ENCODE measurements around the gene NEO1. TPM values are rescaled to one million over a fixed set of nuclear protein-coding genes. Genes with fewer than 3 reads are reported as not detected.

The NEO1 gene
- total and polyA plus RNA-seq, 5 donors, result 7.5 to 17.2 (median 15.6) TPM

DNA sequence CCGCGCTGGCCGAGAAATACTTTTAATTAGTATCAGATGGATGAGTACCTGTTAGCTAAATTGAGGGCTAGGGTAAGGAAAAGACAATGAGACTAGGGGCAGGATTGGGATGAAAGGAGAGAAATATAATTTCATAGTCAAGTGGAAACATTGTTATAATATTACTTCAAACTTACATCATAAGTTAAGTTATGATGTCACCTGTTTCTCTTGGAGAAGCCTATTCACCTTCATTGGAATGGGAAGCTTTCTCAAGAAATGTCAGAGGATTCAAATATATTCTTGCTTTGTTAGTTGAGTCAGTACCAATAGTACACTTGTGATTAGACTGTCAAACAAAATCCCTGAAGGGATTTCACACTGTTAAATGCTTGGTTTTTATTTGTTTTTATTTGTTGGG lies 116.2 kb downstream of the NEO1 start:
- intact Hi-C loops (cut with DNase I), result no loop called here
- H3K27ac ChIP-seq (ENCODE audit: low read length), result no peak overlapping the region
- no peak for ATAC-seq
- WGBS, result over 99% methylated on average over 3 of the region's 3 CpGs
- no peak overlapping the region for H3K4me3 ChIP-seq (ENCODE audit: low read length)
- DNase-seq, result no peak
- H3K9me3 ChIP-seq (ENCODE audit: control insufficient read depth, low read length), result no peaks in the 10 kb centered on the region
- H3K27me3 ChIP-seq (ENCODE audit: control insufficient read depth, insufficient read depth), result no peaks in the 10 kb centered on the region
- no peaks in the 10 kb centered on the region for H3K4me1 ChIP-seq (ENCODE audit: control insufficient read depth, insufficient read depth, low read length)

GRCh38 chr15:73171711-73172110 lies 119.4 kb downstream of the NEO1 start:
- no peak for ATAC-seq
- intact Hi-C loops (cut with DNase I), result no loop called here
- no peaks in the 10 kb centered on the region for H3K9me3 ChIP-seq (ENCODE audit: control insufficient read depth, low read length)
- DNase-seq, result no peak
- H3K27ac ChIP-seq (ENCODE audit: low read length), result no peak overlapping the region
- no peaks in the 10 kb centered on the region for H3K4me1 ChIP-seq (ENCODE audit: control insufficient read depth, insufficient read depth, low read length)
- WGBS, result 93% methylated on average over 9 of the region's 9 CpGs
- H3K4me3 ChIP-seq (ENCODE audit: low read length), result no peak overlapping the region
- H3K27me3 ChIP-seq (ENCODE audit: control insufficient read depth, insufficient read depth), result no peaks in the 10 kb centered on the region

DNA sequence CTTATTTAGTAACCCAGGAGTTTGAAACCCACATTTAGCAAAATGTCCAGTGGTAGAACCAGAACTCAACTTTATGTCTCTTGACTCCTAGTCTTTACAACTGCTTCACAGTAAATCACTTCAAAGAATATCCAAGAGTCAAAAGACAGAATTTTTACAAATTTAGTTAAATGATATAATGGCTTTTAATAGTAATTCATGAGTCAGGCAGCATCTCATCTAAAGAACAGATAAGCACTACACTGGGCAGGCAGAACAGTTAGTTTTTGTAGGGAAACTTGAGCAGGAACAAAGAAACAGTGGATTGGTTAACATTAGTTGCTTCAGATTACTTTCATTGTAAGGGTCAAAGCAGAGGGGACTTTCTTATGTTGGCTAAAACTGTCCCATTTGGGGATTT lies 120.2 kb downstream of the NEO1 start:
- no peak for DNase-seq
- no peak overlapping the region for H3K4me3 ChIP-seq (ENCODE audit: low read length)
- intact Hi-C loops (cut with DNase I), result no loop called here
- H3K4me1 ChIP-seq (ENCODE audit: control insufficient read depth, insufficient read depth, low read length), result no peaks in the 10 kb centered on the region
- H3K27me3 ChIP-seq (ENCODE audit: control insufficient read depth, insufficient read depth), result no peaks in the 10 kb centered on the region
- no peak for ATAC-seq
- no peak overlapping the region for H3K27ac ChIP-seq (ENCODE audit: low read length)
- no peaks in the 10 kb centered on the region for H3K9me3 ChIP-seq (ENCODE audit: control insufficient read depth, low read length)

DNA sequence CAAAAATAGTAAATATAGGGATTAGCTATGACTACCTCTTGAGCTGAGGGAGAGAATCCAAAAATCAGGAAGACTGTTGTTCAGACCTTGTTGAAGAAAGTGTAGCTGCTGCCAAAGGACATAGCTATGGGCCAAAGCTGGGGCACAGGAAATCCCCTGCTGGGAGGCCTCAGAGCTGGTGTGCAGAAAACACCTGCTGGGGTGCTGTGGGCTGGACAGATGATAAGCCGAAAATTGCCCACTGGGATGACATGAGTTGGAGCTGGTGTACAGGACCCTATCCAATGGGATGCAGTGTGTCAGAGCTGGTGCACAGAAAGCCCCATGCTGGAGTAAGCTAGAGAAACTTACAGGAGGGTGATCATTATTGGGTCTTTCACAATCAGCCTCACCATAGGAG lies 121.9 kb downstream of the NEO1 start:
- intact Hi-C loops (cut with DNase I), result no loop called here
- DNase-seq (no peak), ATAC-seq (no peak)
- Histone ChIP-seq H3K4me1 (ENCODE audit: control insufficient read depth, insufficient read depth, low read length) (no peaks in the 10 kb centered on the region), H3K27ac (ENCODE audit: low read length) (no peak overlapping the region), H3K27me3 (ENCODE audit: control insufficient read depth, insufficient read depth) (no peaks in the 10 kb centered on the region), H3K4me3 (ENCODE audit: low read length) (no peak overlapping the region), H3K9me3 (ENCODE audit: control insufficient read depth, low read length) (no peaks in the 10 kb centered on the region)
- WGBS, result 98% methylated on average over 1 of the region's 1 CpG

GRCh38 chr15:73175382-73175781 lies 123.1 kb downstream of the NEO1 start:
- ATAC-seq (no peak), DNase-seq (no peak)
- no peak overlapping the region for H3K4me3 ChIP-seq (ENCODE audit: low read length)
- intact Hi-C loops (cut with DNase I), result no loop called here
- H3K27me3 ChIP-seq (ENCODE audit: control insufficient read depth, insufficient read depth), result no peaks in the 10 kb centered on the region
- 68% methylated on average over 3 of the region's 3 CpGs for WGBS
- H3K27ac ChIP-seq (ENCODE audit: low read length), result no peak overlapping the region
- no peaks in the 10 kb centered on the region for H3K4me1 ChIP-seq (ENCODE audit: control insufficient read depth, insufficient read depth, low read length)
- no peaks in the 10 kb centered on the region for H3K9me3 ChIP-seq (ENCODE audit: control insufficient read depth, low read length)

DNA sequence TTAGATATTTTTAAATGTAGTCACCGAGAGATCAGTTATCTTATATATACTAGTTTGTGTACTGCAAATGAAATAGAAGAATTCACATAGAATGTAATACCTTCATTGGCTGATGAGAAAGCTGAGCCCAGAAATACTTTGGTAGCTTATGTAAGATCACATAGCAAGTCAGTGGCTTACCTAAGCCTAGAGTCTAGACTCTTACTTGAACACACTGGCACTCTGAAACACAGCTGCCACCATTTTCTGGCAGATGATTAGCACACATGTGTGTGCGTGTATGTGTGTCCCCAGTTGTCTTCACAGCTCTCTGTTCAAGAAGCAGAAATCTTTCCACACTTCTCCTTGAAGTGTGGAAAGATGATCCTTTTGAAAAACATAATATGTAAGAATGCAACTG lies 124.3 kb downstream of the NEO1 start:
- ATAC-seq (no peak), DNase-seq (no peak)
- H3K27me3 ChIP-seq (ENCODE audit: control insufficient read depth, insufficient read depth), result no peaks in the 10 kb centered on the region
- H3K4me1 ChIP-seq (ENCODE audit: control insufficient read depth, insufficient read depth, low read length), result no peaks in the 10 kb centered on the region
- H3K27ac ChIP-seq (ENCODE audit: low read length), result no peak overlapping the region
- no peaks in the 10 kb centered on the region for H3K9me3 ChIP-seq (ENCODE audit: control insufficient read depth, low read length)
- intact Hi-C loops (cut with DNase I), result no loop called here
- no peak overlapping the region for H3K4me3 ChIP-seq (ENCODE audit: low read length)
- WGBS, result 92% methylated on average over 2 of the region's 2 CpGs

DNA sequence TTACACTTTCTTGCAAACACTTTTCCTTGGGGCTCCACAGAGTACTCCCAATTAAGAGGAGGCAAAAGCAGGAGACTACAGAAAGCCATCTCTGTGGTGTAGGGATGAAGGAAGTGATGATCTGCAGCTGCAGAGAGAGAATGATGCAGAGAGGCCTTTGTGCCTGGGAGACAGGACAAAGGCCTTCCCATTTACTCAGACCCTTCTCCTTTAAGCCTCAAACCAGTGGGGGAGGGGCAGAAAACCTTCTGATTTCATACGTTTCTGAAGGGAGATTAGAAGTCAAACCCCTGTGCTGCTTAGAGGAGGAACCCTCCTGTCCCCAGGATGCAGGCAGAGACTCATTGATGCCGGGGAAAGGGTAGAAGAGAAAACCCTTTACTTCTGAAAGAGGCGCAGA lies 130.8 kb downstream of the NEO1 start:
- no peak overlapping the region for H3K4me3 ChIP-seq (ENCODE audit: low read length)
- H3K27ac ChIP-seq (ENCODE audit: low read length), result no peak overlapping the region

GRCh38 chr15:73190189-73190601 lies 137.9 kb downstream of the NEO1 start:
- Histone ChIP-seq H3K27me3 (ENCODE audit: control insufficient read depth, insufficient read depth) (no peaks in the 10 kb centered on the region), H3K4me3 (ENCODE audit: low read length) (no peak overlapping the region), H3K9me3 (ENCODE audit: control insufficient read depth, low read length) (no peaks in the 10 kb centered on the region), H3K27ac (ENCODE audit: low read length) (no peak overlapping the region), H3K4me1 (ENCODE audit: control insufficient read depth, insufficient read depth, low read length) (no peaks in the 10 kb centered on the region)
- intact Hi-C loops (cut with DNase I), result no loop called here
- no peak for ATAC-seq
- WGBS, result 34% methylated on average over 2 of the region's 2 CpGs
- DNase-seq, result no peak

More for the DNA sequence above, 130.8 kb downstream of the NEO1 start:
- Histone ChIP-seq H3K27me3 (ENCODE audit: control insufficient read depth, insufficient read depth) (no peaks in the 10 kb centered on the region), H3K4me1 (ENCODE audit: control insufficient read depth, insufficient read depth, low read length) (no peaks in the 10 kb centered on the region), H3K9me3 (ENCODE audit: control insufficient read depth, low read length) (no peaks in the 10 kb centered on the region)
- DNase-seq, result no peak
- intact Hi-C loops (cut with DNase I), result no loop called here
- 90% methylated on average over 3 of the region's 3 CpGs for WGBS
- ATAC-seq, result no peak

DNA sequence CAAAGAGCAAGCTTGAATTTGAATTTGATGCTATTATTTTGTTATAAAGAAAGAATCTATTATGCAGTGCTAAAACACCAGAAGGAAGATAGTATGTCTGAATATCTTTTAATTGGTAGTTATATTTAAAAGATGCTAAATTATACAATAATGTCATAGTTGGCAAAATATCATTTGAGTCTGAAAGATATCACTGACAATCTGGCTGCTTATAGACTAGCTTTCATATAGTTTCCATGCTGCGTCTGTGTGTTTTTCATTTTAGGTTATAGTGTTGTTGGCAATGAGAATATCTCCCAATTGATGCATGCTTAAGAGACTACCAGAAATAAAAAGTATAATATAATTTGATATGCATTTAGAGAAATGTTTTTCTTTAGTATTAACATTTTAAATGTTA lies 142.9 kb downstream of the NEO1 start:
- DNase-seq, result no peak
- Histone ChIP-seq H3K27ac (ENCODE audit: low read length) (no peak overlapping the region), H3K27me3 (ENCODE audit: control insufficient read depth, insufficient read depth) (no peaks in the 10 kb centered on the region), H3K4me1 (ENCODE audit: control insufficient read depth, insufficient read depth, low read length) (no peaks in the 10 kb centered on the region), H3K4me3 (ENCODE audit: low read length) (no peak overlapping the region), H3K9me3 (ENCODE audit: control insufficient read depth, low read length) (no peaks in the 10 kb centered on the region)
- no peak for ATAC-seq
- intact Hi-C loops (cut with DNase I), result no loop called here
- 97% methylated on average over 1 of the region's 1 CpG for WGBS

- Histone ChIP-seq H3K4me1 (ENCODE audit: control insufficient read depth, insufficient read depth, low read length) (no peaks in the 10 kb centered on the region), H3K4me3 (ENCODE audit: low read length) (no peak overlapping the region), H3K27ac (ENCODE audit: low read length) (no peak overlapping the region), H3K27me3 (ENCODE audit: control insufficient read depth, insufficient read depth) (no peaks in the 10 kb centered on the region), H3K9me3 (ENCODE audit: control insufficient read depth, low read length) (no peaks in the 10 kb centered on the region)
- intact Hi-C loops (cut with DNase I), result no loop called here
- DNase-seq, result no peak
- no peak for ATAC-seq
- 53% methylated on average over 2 of the region's 2 CpGs for WGBS
These were observed 143.8 kb downstream of the NEO1 start for GRCh38 chr15:73196113-73196512.

- no peaks in the 10 kb centered on the region for H3K9me3 ChIP-seq (ENCODE audit: control insufficient read depth, low read length)
- ATAC-seq, result no peak
- no peak overlapping the region for H3K27ac ChIP-seq (ENCODE audit: low read length)
- no peaks in the 10 kb centered on the region for H3K27me3 ChIP-seq (ENCODE audit: control insufficient read depth, insufficient read depth)
- H3K4me1 ChIP-seq (ENCODE audit: control insufficient read depth, insufficient read depth, low read length), result no peaks in the 10 kb centered on the region
- intact Hi-C loops (cut with DNase I), result no loop called here
- no peak overlapping the region for H3K4me3 ChIP-seq (ENCODE audit: low read length)
- DNase-seq, result no peak
- WGBS, result 91% methylated on average over 2 of the region's 2 CpGs
These were observed 148.1 kb downstream of the NEO1 start for GRCh38 chr15:73200339-73200738.

DNA sequence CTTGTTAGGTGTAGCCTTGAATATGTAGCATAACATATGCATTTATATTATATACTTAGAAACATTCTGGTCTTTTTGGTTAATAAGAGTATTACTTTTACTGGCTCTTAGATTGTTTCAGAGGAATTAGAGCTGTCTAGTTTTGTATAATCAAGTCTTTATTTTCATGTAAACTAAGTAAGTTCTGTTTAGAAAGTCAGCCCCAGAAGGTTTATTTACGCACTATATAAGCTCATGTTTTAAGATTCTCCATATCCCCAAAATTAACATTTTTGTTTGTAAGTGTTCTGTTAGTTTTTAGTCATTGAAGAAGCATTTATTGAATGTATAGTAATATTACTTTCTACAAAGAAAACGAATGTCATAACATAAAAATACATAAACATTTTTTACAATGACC lies 158.4 kb downstream of the NEO1 start:
- DNase-seq (no peak), ATAC-seq (no peak)
- intact Hi-C loops (cut with DNase I), result no loop called here
- no peak overlapping the region for H3K27ac ChIP-seq (ENCODE audit: low read length)
- H3K9me3 ChIP-seq (ENCODE audit: control insufficient read depth, low read length), result no peaks in the 10 kb centered on the region
- 92% methylated on average over 2 of the region's 2 CpGs for WGBS
- no peaks in the 10 kb centered on the region for H3K27me3 ChIP-seq (ENCODE audit: control insufficient read depth, insufficient read depth)
- no peaks in the 10 kb centered on the region for H3K4me1 ChIP-seq (ENCODE audit: control insufficient read depth, insufficient read depth, low read length)
- H3K4me3 ChIP-seq (ENCODE audit: low read length), result no peak overlapping the region
